Activated naive CD4-positive, alpha-beta T cell treated with anti-CD3 and anti-CD28 coated beads, Interleukin-2, amount 50 U/mL, for 72 hours (primary cell): ENCODE results near the gene JAZF1. TPM values are rescaled to one million over a fixed set of nuclear protein-coding genes. Genes with fewer than 3 reads are reported as not detected.
"Not testable (repeated sequence)": the region's sequence is repeated elsewhere in the genome, so short reads cannot be mapped to it uniquely, and the experiment has no call there.

Experiments
- ATAC-seq, 2 donors: fragments of 150-1000 bp; cut with Tn5 transposase; 2 replicates each; pipeline ENCODE4 v1.10.0; 2021; ENCODE audit warnings: mild to moderate bottlenecking in 2 of 2, moderate library complexity in 2 of 2
- DNase-seq, 2 donors: peaks; one replicate each; pipeline ENCODE4 v3.0.0; 2021 to 2022; ENCODE audit warnings: low spot score in 2 of 2
- H3K27ac Mint-ChIP-seq, 2 donors: one replicate each; pipeline ENCODE4 v1.8.0; 2022; ENCODE audit warnings: mild to moderate bottlenecking in 2 of 2, mixed read lengths in 2 of 2
- H3K36me3 Mint-ChIP-seq, 2 donors: one replicate each; pipeline ENCODE4 v1.8.0; 2022; ENCODE audit warnings: mixed read lengths in 2 of 2
- H3K9me3 Mint-ChIP-seq, 2 donors: one replicate each; pipeline ENCODE4 v1.8.0; 2022; ENCODE audit warnings: mixed read lengths in 2 of 2
- total RNA-seq, 2 donors: library from RNA; stranded (reverse); gene quantifications; one replicate each; pipeline ENCODE4 v1.2.3, GENCODE V29; 2022

Gene JAZF1
- total RNA-seq, 2 donors from 2014 or later: 3.3 to 3.4 TPM

DNA sequence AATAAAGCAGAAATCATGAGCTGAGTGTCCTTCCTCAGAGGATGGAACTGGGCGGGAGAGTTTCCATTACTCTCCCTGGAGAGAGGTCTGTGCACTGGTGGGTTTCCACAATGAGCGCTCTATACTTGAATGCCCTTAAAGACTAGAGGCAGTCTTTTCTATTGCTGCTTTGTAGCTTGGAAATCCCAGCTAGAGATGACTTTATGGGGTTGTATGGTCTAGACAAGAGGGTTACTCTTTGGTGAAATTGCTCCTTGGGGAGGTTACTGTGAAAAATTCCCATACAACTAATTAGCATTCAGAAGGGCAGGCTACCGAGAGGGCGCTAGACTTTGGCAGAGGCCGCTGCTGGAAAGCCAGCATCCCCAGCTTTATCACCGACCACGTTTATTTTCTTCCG is 303.8 kb downstream of the JAZF1 start:
- ATAC-seq (no peak), DNase-seq (no peak)
- no peaks in the 10 kb centered on the region for H3K36me3 Mint-ChIP-seq
- H3K27ac Mint-ChIP-seq: no peak overlapping the region
- no peaks in the 10 kb centered on the region for H3K9me3 Mint-ChIP-seq

DNA sequence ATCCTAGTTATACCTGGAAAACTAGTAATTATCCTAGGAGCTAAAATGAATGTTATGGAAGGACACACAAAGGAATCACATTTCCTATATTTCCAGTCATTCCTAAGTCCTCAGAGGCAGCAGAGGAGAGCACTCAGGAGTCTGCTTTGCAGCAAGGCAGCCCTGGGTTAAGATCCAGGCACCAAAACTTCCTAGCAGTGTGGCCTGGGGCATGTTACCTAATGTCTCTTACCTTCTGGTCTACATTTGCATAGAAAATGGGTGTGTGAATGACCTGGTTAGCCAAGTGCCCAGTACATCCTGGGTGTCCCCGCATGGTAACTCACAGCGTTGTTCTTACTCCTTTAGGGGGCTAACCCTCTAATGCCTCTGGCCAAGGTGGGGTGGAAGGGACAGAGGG is 304.8 kb downstream of the JAZF1 start:
- no peak overlapping the region for H3K27ac Mint-ChIP-seq
- DNase-seq (no peak), ATAC-seq (no peak)
- H3K36me3 Mint-ChIP-seq: no peaks in the 10 kb centered on the region
- H3K9me3 Mint-ChIP-seq: no peaks in the 10 kb centered on the region

DNA sequence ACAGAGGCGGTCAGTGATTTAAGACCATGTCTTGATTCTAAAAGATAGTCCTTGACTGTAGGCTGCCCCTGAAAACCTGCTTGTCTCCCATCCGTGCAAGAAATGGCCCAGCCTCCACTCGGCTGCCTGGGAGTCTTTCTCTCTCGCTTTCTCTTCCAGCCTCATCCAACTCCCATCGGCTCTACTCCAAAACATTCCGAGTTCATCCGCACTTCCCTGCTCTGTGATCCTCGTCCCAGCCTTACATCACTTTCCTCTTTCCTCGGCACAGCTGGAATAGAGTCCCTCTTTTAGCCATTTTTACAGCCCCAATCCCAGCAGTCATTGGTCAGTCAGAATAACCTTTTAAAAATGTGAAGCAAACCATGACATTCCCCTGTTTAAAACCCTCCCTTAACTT is 305.5 kb downstream of the JAZF1 start:
- ATAC-seq (no peak), DNase-seq (no peak)
- H3K27ac Mint-ChIP-seq: peak overlapping the region in 1 of 2 donors; percentile 6
- no peaks in the 10 kb centered on the region for H3K9me3 Mint-ChIP-seq
- H3K36me3 Mint-ChIP-seq: no peaks in the 10 kb centered on the region

DNA sequence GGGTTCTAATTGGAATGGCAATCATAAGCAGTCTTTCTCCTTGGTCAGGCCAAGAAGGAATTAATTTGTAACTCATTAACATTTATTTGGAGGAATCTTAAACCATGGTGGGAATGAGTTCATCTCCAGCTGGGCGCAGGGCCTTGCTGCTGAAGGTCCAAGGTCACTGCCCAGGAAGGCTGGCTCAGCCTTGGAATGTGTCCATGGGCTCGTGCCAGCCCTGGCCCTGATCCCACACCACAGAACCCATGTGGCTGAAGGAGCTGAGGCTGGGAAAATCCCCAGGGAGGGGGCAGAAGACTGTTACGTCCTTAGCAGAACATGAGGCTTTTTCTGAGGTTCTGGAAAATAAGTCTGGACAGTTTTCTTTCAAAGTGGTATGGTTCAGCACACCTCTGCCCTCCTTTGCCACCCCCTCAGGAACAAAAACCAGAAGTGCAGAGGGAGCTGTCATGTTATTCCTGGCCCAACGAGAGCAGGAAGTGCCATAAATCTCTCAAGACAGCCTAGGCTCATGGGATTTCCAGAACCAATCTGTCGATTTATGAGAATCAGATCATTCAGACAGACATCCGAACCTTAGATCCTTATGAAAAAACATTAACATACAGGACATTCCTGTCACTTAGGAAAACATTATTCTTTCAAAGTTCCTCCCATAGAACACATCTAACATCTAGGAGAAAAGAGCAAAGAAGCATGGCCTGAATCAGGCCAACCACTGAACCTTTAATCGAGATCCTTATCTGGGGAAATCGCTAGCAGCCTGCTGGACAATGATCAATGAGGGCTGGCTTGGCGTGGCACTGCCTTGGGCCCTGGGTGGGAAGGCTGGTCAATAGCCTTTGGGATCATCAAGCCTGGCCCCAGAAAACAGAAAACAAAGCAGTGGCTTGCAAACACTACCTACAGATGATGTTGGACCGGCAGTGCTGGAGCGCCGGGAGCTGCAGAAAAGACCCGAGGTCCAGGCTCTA is 306.3 kb downstream of the JAZF1 start:
- Mint-ChIP-seq H3K9me3 (no peaks in the 10 kb centered on the region), H3K36me3 (no peaks in the 10 kb centered on the region), H3K27ac (no peak overlapping the region)
- DNase-seq: no peak
- no peak for ATAC-seq

- H3K27ac Mint-ChIP-seq: no peak overlapping the region
- DNase-seq: no peak
- ATAC-seq: no peak
- no peaks in the 10 kb centered on the region for H3K36me3 Mint-ChIP-seq
- no peaks in the 10 kb centered on the region for H3K9me3 Mint-ChIP-seq
These were observed 308.0 kb downstream of the JAZF1 start for GRCh38 chr7:27872356-27873275.

GRCh38 chr7:27871866-27872265 is 308.7 kb downstream of the JAZF1 start:
- Mint-ChIP-seq H3K9me3 (no peaks in the 10 kb centered on the region), H3K27ac (no peak overlapping the region), H3K36me3 (no peaks in the 10 kb centered on the region)
- no peak for ATAC-seq
- no peak for DNase-seq

DNA sequence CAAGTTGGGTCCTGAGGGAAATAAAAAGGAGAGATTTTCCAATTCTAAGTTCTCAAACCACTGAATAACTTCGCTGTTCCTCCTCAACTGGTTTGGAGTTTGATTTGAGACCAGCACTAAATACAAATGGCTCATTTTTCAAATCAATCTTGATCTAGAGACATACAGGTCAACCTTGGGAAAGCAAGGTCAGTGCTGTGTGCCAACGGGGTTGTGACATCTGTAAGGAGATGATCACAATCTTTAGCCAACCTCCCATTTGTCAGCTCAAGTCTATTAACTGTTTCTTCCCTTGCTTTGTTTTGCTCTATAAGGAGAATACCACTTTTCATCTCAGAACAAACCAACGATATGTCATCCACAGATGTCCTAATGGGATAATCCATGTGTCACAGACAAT is 309.5 kb downstream of the JAZF1 start:
- DNase-seq (no peak), ATAC-seq (no peak)

GRCh38 chr7:27870595-27870994 is 310.0 kb downstream of the JAZF1 start:
- no peak for ATAC-seq

More for the DNA sequence above, 309.5 kb downstream of the JAZF1 start:
- Mint-ChIP-seq H3K27ac (no peak overlapping the region), H3K36me3 (no peaks in the 10 kb centered on the region), H3K9me3 (no peaks in the 10 kb centered on the region)

DNA sequence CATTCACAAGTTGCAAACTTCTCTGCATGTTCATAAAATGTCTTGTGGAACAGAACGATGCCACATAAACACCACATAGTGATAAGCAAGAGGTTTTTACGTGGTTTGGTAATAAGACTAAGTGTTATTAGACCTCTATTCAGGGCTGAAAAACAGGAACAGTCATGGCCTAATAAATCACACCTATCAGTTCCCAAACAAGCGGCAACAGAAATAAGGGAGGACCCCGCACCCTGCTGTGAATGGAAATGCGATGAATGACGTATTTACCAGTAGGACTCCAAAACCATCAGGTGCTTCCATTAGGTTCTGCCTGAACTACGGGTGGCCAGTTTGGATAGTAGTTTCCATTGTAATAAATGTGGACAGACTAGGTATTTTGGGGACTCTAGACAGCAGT is 311.5 kb downstream of the JAZF1 start:
- Mint-ChIP-seq H3K36me3 (no peaks in the 10 kb centered on the region), H3K9me3 (no peaks in the 10 kb centered on the region), H3K27ac (no peak overlapping the region)
- no peak for ATAC-seq
- DNase-seq: no peak

More at GRCh38 chr7:27870595-27870994, 310.0 kb downstream of the JAZF1 start:
- Mint-ChIP-seq H3K27ac (no peak overlapping the region), H3K36me3 (no peaks in the 10 kb centered on the region), H3K9me3 (no peaks in the 10 kb centered on the region)
- DNase-seq: no peak

GRCh38 chr7:27868131-27868550 is 312.5 kb downstream of the JAZF1 start:
- Mint-ChIP-seq H3K27ac (no peak overlapping the region), H3K9me3 (no peaks in the 10 kb centered on the region), H3K36me3 (no peaks in the 10 kb centered on the region)
- ATAC-seq (no peak), DNase-seq (no peak)

GRCh38 chr7:27866828-27867672 is 313.5 kb downstream of the JAZF1 start:
- ATAC-seq: no peak
- Mint-ChIP-seq H3K9me3 (no peaks in the 10 kb centered on the region), H3K36me3 (no peaks in the 10 kb centered on the region), H3K27ac (no peak overlapping the region)
- no peak for DNase-seq

- Mint-ChIP-seq H3K27ac (no peak overlapping the region), H3K9me3 (no peaks in the 10 kb centered on the region), H3K36me3 (no peaks in the 10 kb centered on the region)
- DNase-seq (no peak), ATAC-seq (no peak)
These were observed 314.3 kb downstream of the JAZF1 start for GRCh38 chr7:27866256-27866655.

DNA sequence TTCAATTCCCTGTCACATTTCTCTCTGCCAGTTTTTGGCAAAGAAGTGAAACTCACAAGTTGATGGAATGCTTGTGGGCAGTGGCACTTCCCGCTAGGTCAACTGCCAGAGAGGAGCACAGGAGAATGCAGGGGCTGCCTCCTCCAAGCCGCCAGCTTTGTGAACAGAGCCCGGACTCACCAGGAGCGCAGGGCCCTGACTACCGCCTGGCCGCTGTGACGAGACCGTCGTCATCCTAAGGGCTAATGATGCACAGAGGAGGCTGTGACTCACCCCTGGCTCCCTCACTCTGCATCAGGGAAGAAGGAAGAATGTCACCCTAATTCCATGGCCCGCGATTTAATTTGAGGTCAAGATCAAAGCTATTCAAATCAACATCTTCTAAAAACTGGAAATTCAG is 316.7 kb downstream of the JAZF1 start:
- H3K27ac Mint-ChIP-seq: no peak overlapping the region
- ATAC-seq: no peak

GRCh38 chr7:27861747-27862146 is 318.8 kb downstream of the JAZF1 start:
- Mint-ChIP-seq H3K27ac (no peak overlapping the region), H3K36me3 (peaks cover 0 to 5% of the 10 kb centered on the region in 2 donors), H3K9me3 (no peaks in the 10 kb centered on the region)
- ATAC-seq (no peak), DNase-seq (no peak)

More for the DNA sequence above, 316.7 kb downstream of the JAZF1 start:
- Mint-ChIP-seq H3K36me3 (no peaks in the 10 kb centered on the region), H3K9me3 (no peaks in the 10 kb centered on the region)
- DNase-seq: no peak

DNA sequence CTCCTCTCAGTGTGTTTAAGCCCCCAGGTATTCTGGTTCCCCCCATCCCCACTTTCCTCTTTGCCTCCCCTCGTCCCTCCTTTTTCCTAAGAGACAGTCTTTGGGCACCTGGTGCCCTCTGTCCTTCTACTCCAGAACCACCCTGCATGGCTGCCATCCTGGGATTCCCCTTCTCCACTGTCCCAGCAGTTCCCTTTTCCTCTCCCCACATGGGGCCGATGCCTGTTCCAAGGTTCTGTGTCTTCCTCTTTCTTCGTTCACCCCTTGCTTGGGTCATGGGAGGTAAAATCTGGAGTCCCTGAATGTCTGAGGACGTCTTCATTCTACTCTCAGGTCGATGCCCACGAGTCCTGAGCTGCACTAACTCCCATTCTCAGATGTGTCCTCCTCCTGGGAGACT is 319.8 kb downstream of the JAZF1 start:
- H3K9me3 Mint-ChIP-seq: no peaks in the 10 kb centered on the region
- no peak overlapping the region for H3K27ac Mint-ChIP-seq
- H3K36me3 Mint-ChIP-seq: peaks cover 9 to 13% of the 10 kb centered on the region in 2 donors
- DNase-seq (no peak), ATAC-seq (no peak)

DNA sequence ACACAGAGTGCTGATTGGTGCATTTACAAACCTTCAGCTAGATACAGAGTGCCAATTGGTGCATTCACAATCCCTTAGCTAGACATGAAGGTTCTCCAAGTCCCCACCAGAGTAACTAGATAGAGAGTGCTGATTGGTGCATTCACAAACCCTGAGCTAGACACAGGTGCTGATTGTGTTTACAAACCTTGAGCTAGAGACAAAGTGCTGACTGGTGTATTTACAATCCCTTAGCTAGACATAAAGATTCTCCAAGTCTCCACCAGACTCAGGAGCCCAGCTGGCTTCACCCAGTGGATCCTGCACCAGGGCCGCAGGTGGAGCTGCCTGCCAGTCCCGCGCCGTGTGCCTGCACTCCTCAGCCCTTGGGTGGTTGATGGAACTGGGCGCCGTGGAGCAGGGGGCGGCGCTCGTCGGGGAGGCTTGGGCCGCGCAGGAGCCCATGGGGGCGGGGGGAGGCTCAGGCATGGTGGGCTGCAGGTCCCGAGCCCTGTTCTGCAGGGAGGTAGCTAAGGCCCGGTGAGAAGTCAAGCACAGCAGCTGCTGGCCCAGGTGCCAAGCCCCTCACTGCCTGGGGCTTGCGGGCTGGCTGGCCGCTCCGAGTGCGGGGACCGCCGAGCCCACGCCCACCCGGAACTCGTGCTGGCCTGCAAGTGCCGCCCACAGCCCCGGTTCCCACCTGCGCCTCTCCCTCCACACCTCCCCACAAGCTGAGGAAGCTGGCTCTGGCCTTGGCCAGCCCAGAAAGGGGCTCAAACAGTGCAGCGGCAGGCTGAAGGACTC is 323.7 kb downstream of the JAZF1 start:
- DNase-seq: not testable (repeated sequence)

More for the DNA sequence above, 323.7 kb downstream of the JAZF1 start:
- H3K36me3 Mint-ChIP-seq: peaks cover 19 to 23% of the 10 kb centered on the region in 2 donors
- ATAC-seq, H3K27ac Mint-ChIP-seq, H3K9me3 Mint-ChIP-seq: not testable (repeated sequence)
